Loucy (cell line): ENCODE data around the gene RARRES2.

Experiments used
- H2AFZ ChIP-seq: fragments of 200-600 bp; sonication (generic); 2 replicates; pipeline ENCODE4 v1.6.0; 2016; ENCODE audit warnings: antibody characterized with exemption, mild to moderate bottlenecking, low read length, moderate library complexity
- H3F3A ChIP-seq: fragments of 200-600 bp; 2 replicates; pipeline ENCODE4 v1.6.0; 2016; ENCODE audit warnings: antibody characterized with exemption, low read depth, mild to moderate bottlenecking
- H3K27me3 ChIP-seq: fragments of 200-600 bp; sonication (generic); 2 replicates; pipeline ENCODE4 v1.6.1; 2014; ENCODE audit warnings: low read length, mild to moderate bottlenecking; ENCODE audit not compliant: insufficient read depth, poor library complexity, severe bottlenecking
- H3K36me3 ChIP-seq: fragments of 200-600 bp; sonication (generic); 2 replicates; pipeline ENCODE4 v1.6.1; 2016; ENCODE audit warnings: low read length; ENCODE audit not compliant: insufficient read depth
- H3K4me1 ChIP-seq: fragments of 200-600 bp; sonication (generic); 2 replicates; pipeline ENCODE4 v1.5.1; 2014; ENCODE audit warnings: low read length, mild to moderate bottlenecking; ENCODE audit not compliant: insufficient read depth, poor library complexity, severe bottlenecking
- H3K4me2 ChIP-seq: fragments of 200-600 bp; sonication (generic); 2 replicates; pipeline ENCODE4 v1.6.0; 2014; ENCODE audit warnings: antibody characterized with exemption, low read length, low read depth, mild to moderate bottlenecking; ENCODE audit not compliant: poor library complexity, severe bottlenecking
- H3K4me3 ChIP-seq: fragments of 200-600 bp; sonication (generic); 2 replicates; pipeline ENCODE4 v1.5.1; 2014; ENCODE audit warnings: low read length, mild to moderate bottlenecking, mixed read lengths; ENCODE audit not compliant: poor library complexity, severe bottlenecking
- H3K79me2 ChIP-seq: fragments of 200-600 bp; sonication (generic); 2 replicates; pipeline ENCODE4 v1.6.1; 2014; ENCODE audit warnings: low read length; ENCODE audit not compliant: insufficient read depth
- H3K9ac ChIP-seq: fragments of 200-600 bp; sonication (generic); 2 replicates; pipeline ENCODE4 v1.6.0; 2014; ENCODE audit warnings: mild to moderate bottlenecking, low read depth, low read length, moderate library complexity; ENCODE audit not compliant: poor library complexity, severe bottlenecking
- H3K9me2 ChIP-seq: fragments of 200-600 bp; sonication (generic); replicated peaks from 2 replicates; pipeline ENCODE4 v1.6.1; 2016; ENCODE audit warnings: low read depth, low read length, mixed read lengths
- H3K9me3 ChIP-seq: fragments of 200-600 bp; sonication (generic); 2 replicates; pipeline ENCODE4 v1.6.1; 2014; ENCODE audit warnings: mild to moderate bottlenecking, antibody characterized with exemption, low read length, low read depth; ENCODE audit not compliant: insufficient read depth
- H4K20me1 ChIP-seq: fragments of 200-600 bp; sonication (generic); 2 replicates; pipeline ENCODE4 v1.6.0; 2014; ENCODE audit warnings: antibody characterized with exemption, low read length, mild to moderate bottlenecking; ENCODE audit not compliant: insufficient read depth, poor library complexity, severe bottlenecking
- CTCF ChIP-seq: fragments of 200-600 bp; sonication (generic); conservative IDR thresholded peaks from 2 replicates; pipeline ENCODE4 v1.5.1; 2014; ENCODE audit warnings: mild to moderate bottlenecking, antibody characterized with exemption, low read length
- EZH2phosphoT487 ChIP-seq: fragments of 200-600 bp; IDR thresholded peaks from 2 replicates; pipeline ENCODE4 v1.6.1; 2018; ENCODE audit warnings: antibody characterized with exemption, mild to moderate bottlenecking, moderate library complexity, borderline replicate concordance

RARRES2 gene

GRCh38 chr7:150340875-150341262 lies 560 bp downstream of the RARRES2 start:
- Histone ChIP-seq H3K4me3 (no peak overlapping the region), H3K27me3 (no peaks in the 10 kb centered on the region), H3K4me2 (no peak overlapping the region), H4K20me1 (no peaks in the 10 kb centered on the region), H2AFZ (no peak overlapping the region), H3K4me1 (no peaks in the 10 kb centered on the region), H3K36me3 (peaks cover 19% of the 10 kb centered on the region; the same call in 1 of the 2 replicates), H3K9me2 (no peaks in the 10 kb centered on the region), H3K9me3 (no peaks in the 10 kb centered on the region), H3K9ac (no peak overlapping the region), H3K79me2 (no peaks in the 10 kb centered on the region), H3F3A (no peaks in the 10 kb centered on the region)
- TF ChIP-seq EZH2phosphoT487: no peak
- no peak for TF ChIP-seq CTCF

GRCh38 chr7:150340024-150340749 lies 1.2 kb downstream of the RARRES2 start:
- TF ChIP-seq EZH2phosphoT487: no peak
- no peak for TF ChIP-seq CTCF
- Histone ChIP-seq H3K9ac (no peak overlapping the region), H3K4me2 (no peak overlapping the region), H3K36me3 (peaks cover 19% of the 10 kb centered on the region; the same call in 1 of the 2 replicates), H4K20me1 (no peaks in the 10 kb centered on the region), H3K9me2 (no peaks in the 10 kb centered on the region), H3K9me3 (no peaks in the 10 kb centered on the region), H3K4me3 (no peak overlapping the region), H3K27me3 (no peaks in the 10 kb centered on the region), H3K79me2 (no peaks in the 10 kb centered on the region), H3K4me1 (no peaks in the 10 kb centered on the region), H3F3A (no peaks in the 10 kb centered on the region), H2AFZ (no peak overlapping the region)

- Histone ChIP-seq H3F3A (no peaks in the 10 kb centered on the region), H2AFZ (no peak overlapping the region), H4K20me1 (no peaks in the 10 kb centered on the region), H3K4me2 (no peak overlapping the region), H3K9ac (no peak overlapping the region), H3K4me3 (no peak overlapping the region), H3K27me3 (no peaks in the 10 kb centered on the region), H3K36me3 (peaks cover 19% of the 10 kb centered on the region; the same call in 1 of the 2 replicates), H3K79me2 (no peaks in the 10 kb centered on the region), H3K9me2 (no peaks in the 10 kb centered on the region), H3K9me3 (no peaks in the 10 kb centered on the region), H3K4me1 (no peaks in the 10 kb centered on the region)
- TF ChIP-seq EZH2phosphoT487: no peak
- TF ChIP-seq CTCF: no peak
These were observed 2.0 kb downstream of the RARRES2 start for GRCh38 chr7:150339409-150339809.
